Activated naive CD8-positive, alpha-beta T cell treated with anti-CD3 and anti-CD28 coated beads, Interleukin-2, amount 10 ng/mL, durations not matched to agents 7 days and 5 days (primary cell): Measurements from ENCODE around the gene GRID2. TPM values are rescaled to one million over a fixed set of nuclear protein-coding genes. Genes with fewer than 3 reads are reported as not detected.

Experiments
- ATAC-seq: fragments of 150-1000 bp; cut with Tn5 transposase; one replicate; pipeline ENCODE4 v1.10.0; 2021; ENCODE audit warnings: low read depth, moderate library complexity
- POLR2A ChIA-PET: fragments of 350-600 bp; sonication (Branson Sonifier 250); formaldehyde crosslinking; loops from one replicate; lab custom pipeline; 2021; ENCODE audit warnings: antibody characterized with exemption; lab: Charles Lee
- DNase-seq: peaks from one replicate; pipeline ENCODE4 v3.0.0; 2021
- H3K27ac Mint-ChIP-seq: one replicate; pipeline ENCODE4 v1.8.0; 2022; ENCODE audit warnings: mild to moderate bottlenecking, mixed read lengths
- H3K27me3 Mint-ChIP-seq: one replicate; pipeline ENCODE4 v1.8.0; 2022; ENCODE audit warnings: mild to moderate bottlenecking, moderate library complexity, mixed read lengths
- H3K36me3 Mint-ChIP-seq: one replicate; pipeline ENCODE4 v1.8.0; 2021; ENCODE audit warnings: mild to moderate bottlenecking, mixed read lengths
- H3K4me1 Mint-ChIP-seq: one replicate; pipeline ENCODE4 v1.8.0; 2021; ENCODE audit warnings: mixed read lengths
- H3K4me3 Mint-ChIP-seq: one replicate; pipeline ENCODE4 v1.8.0; 2022; ENCODE audit warnings: mild to moderate bottlenecking, moderate library complexity, mixed read lengths
- H3K9me3 Mint-ChIP-seq: one replicate; pipeline ENCODE4 v1.8.0; 2021; ENCODE audit warnings: mixed read lengths
- total RNA-seq, 2 experiments: library from RNA; stranded (reverse); gene quantifications; one replicate each; pipeline ENCODE4 v1.2.3, GENCODE V29; 2021

The GRID2 gene
- total RNA-seq, 2 experiments from 2014 or later = not detected

- POLR2A ChIA-PET = interaction anchor here (0.6 kb wide), 1 partner anchor 10 kb away, joined by 4 read pairs; no protein-coding TSS in a partner anchor
- no peak for ATAC-seq
- Mint-ChIP-seq H3K4me3 (no peak overlapping the region), H3K27ac (no peak overlapping the region), H3K36me3 (no peaks in the 10 kb centered on the region), H3K27me3 (no peaks in the 10 kb centered on the region), H3K4me1 (no peaks in the 10 kb centered on the region), H3K9me3 (peaks cover 2% of the 10 kb centered on the region)
- DNase-seq = no peak
Observed at GRCh38 chr4:93018243-93018642, 714.5 kb downstream of the GRID2 start.

- H3K36me3 Mint-ChIP-seq = no peaks in the 10 kb centered on the region
- POLR2A ChIA-PET = no interaction called here
Observed at GRCh38 chr4:93018806-93019205, 715.0 kb downstream of the GRID2 start.

DNA sequence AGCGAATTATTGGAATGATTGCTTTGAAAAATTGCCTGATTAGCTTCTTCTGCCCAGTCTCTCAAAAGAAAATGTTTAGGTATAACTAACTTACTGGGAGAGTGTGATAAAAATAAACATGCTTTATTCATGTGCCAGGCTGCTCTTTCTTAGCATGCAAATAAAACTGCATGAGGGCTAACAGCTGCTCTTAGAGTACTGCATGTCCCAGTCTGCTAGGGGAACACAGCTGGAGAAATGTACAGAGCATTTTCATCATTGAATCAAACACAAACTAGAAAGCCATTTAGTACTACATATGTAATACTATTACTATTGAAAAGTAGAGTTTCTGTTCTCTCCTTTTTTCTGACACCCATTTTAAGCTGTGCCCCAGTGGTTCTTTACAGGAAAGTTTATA lies 726.0 kb downstream of the GRID2 start:
- POLR2A ChIA-PET = no interaction called here
- no peaks in the 10 kb centered on the region for H3K27me3 Mint-ChIP-seq
- no peak overlapping the region for H3K27ac Mint-ChIP-seq
- ATAC-seq (no peak), DNase-seq (no peak)
- no peaks in the 10 kb centered on the region for H3K36me3 Mint-ChIP-seq
- no peaks in the 10 kb centered on the region for H3K4me1 Mint-ChIP-seq
- H3K4me3 Mint-ChIP-seq = no peak overlapping the region
- peaks cover 2% of the 10 kb centered on the region for H3K9me3 Mint-ChIP-seq

More at GRCh38 chr4:93018806-93019205, 715.0 kb downstream of the GRID2 start:
- Mint-ChIP-seq H3K9me3 (peaks cover 2% of the 10 kb centered on the region), H3K4me3 (no peak overlapping the region), H3K4me1 (no peaks in the 10 kb centered on the region), H3K27me3 (no peaks in the 10 kb centered on the region), H3K27ac (no peak overlapping the region)
- DNase-seq (no peak), ATAC-seq (no peak)

DNA sequence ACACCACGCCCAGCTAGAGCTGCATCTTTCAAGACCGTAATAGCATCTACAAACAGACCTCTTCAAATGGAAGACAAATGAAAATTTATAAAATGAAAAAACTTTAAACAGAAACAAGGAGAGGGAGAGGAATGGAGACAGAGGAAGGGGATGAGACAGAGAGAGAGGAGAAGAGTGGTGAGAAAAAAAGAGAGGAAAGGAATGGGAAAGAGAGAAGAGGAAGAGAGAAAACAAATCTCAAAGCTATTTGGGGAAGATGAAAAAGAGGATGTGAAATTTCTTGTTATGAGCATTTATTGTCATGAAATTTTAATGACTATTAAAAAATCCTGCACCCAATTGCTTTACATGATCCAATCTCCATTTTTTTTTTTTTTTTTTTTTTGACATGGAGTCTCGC lies 726.9 kb downstream of the GRID2 start:
- ATAC-seq = no peak
- no peak for DNase-seq
- Mint-ChIP-seq H3K9me3 (peaks cover 2% of the 10 kb centered on the region), H3K4me1 (no peaks in the 10 kb centered on the region), H3K27me3 (no peaks in the 10 kb centered on the region), H3K36me3 (no peaks in the 10 kb centered on the region), H3K4me3 (no peak overlapping the region), H3K27ac (no peak overlapping the region)
- POLR2A ChIA-PET = no interaction called here

- POLR2A ChIA-PET = no interaction called here
- no peaks in the 10 kb centered on the region for H3K27me3 Mint-ChIP-seq
- H3K4me1 Mint-ChIP-seq = no peaks in the 10 kb centered on the region
- H3K27ac Mint-ChIP-seq = no peak overlapping the region
- no peak overlapping the region for H3K4me3 Mint-ChIP-seq
- peaks cover 2% of the 10 kb centered on the region for H3K9me3 Mint-ChIP-seq
- no peaks in the 10 kb centered on the region for H3K36me3 Mint-ChIP-seq
- DNase-seq (no peak), ATAC-seq (no peak)
Observed at GRCh38 chr4:93031431-93032098, 727.8 kb downstream of the GRID2 start.

- no peaks in the 10 kb centered on the region for H3K27me3 Mint-ChIP-seq
- H3K4me3 Mint-ChIP-seq = no peak overlapping the region
- H3K36me3 Mint-ChIP-seq = no peaks in the 10 kb centered on the region
- H3K27ac Mint-ChIP-seq = no peak overlapping the region
- POLR2A ChIA-PET = no interaction called here
- DNase-seq = no peak
- H3K4me1 Mint-ChIP-seq = no peaks in the 10 kb centered on the region
- H3K9me3 Mint-ChIP-seq = peaks cover 8% of the 10 kb centered on the region
- ATAC-seq = no peak
Observed at GRCh38 chr4:93042746-93043145, 739.0 kb downstream of the GRID2 start.

DNA sequence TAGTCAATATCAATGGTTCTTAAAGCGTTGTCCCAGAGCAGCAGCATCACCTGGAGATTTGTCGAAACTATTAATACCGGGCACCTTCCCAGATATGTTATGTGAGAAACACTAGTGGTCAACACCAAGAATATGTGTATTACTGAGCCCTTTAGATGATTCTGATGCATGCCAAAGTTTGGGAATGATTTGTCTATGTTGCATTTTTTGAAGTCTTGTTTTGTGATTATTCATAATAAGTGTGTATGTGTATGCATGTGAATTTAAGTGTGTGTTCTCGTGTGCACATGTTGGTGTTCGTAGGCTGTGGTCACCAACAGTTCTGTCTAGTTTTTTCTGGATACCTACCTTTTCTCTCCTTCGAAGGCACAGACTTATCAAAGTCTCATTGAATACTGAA lies 749.4 kb downstream of the GRID2 start:
- H3K4me3 Mint-ChIP-seq = no peak overlapping the region
- H3K9me3 Mint-ChIP-seq = peaks cover 2% of the 10 kb centered on the region

GRCh38 chr4:93061826-93062225 lies 758.1 kb downstream of the GRID2 start:
- ATAC-seq (no peak), DNase-seq (no peak)
- POLR2A ChIA-PET = no interaction called here
- Mint-ChIP-seq H3K36me3 (no peaks in the 10 kb centered on the region), H3K4me3 (no peak overlapping the region), H3K27ac (no peak overlapping the region), H3K4me1 (no peaks in the 10 kb centered on the region), H3K9me3 (no peaks in the 10 kb centered on the region), H3K27me3 (no peaks in the 10 kb centered on the region)

More for the DNA sequence above, 749.4 kb downstream of the GRID2 start:
- Mint-ChIP-seq H3K27me3 (no peaks in the 10 kb centered on the region), H3K36me3 (no peaks in the 10 kb centered on the region), H3K27ac (no peak overlapping the region), H3K4me1 (no peaks in the 10 kb centered on the region)
- ATAC-seq (no peak), DNase-seq (no peak)
- POLR2A ChIA-PET = no interaction called here

- POLR2A ChIA-PET = no interaction called here
- Mint-ChIP-seq H3K9me3 (no peaks in the 10 kb centered on the region), H3K27ac (no peak overlapping the region), H3K4me3 (no peak overlapping the region), H3K36me3 (no peaks in the 10 kb centered on the region), H3K4me1 (no peaks in the 10 kb centered on the region), H3K27me3 (no peaks in the 10 kb centered on the region)
- DNase-seq = no peak
- no peak for ATAC-seq
Observed at GRCh38 chr4:93063325-93063724, 759.6 kb downstream of the GRID2 start.

DNA sequence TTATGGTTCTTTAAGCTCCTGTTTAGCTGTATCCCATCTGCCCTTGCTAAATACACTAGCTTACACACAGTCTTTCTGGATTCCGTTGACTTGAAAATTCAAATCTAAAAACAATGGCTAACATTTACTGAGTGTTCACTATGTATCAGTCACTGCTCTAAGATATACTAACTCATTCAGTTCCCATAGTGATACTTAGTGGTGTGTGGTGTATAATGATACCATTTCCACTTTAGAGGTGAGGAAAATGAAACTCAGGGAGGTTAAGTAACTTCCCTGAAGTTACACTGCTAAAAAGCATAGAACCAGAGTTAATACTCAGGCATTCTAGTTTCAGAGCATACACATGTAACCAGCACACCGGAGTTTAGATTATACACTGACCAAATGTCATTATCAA lies 762.0 kb downstream of the GRID2 start:
- no peak for ATAC-seq

GRCh38 chr4:93066749-93067148 lies 763.0 kb downstream of the GRID2 start:
- Mint-ChIP-seq H3K4me3 (no peak overlapping the region), H3K36me3 (no peaks in the 10 kb centered on the region), H3K9me3 (no peaks in the 10 kb centered on the region), H3K4me1 (no peaks in the 10 kb centered on the region), H3K27ac (no peak overlapping the region), H3K27me3 (no peaks in the 10 kb centered on the region)
- DNase-seq (no peak), ATAC-seq (no peak)
- POLR2A ChIA-PET = no interaction called here

More for the DNA sequence above, 762.0 kb downstream of the GRID2 start:
- no peaks in the 10 kb centered on the region for H3K4me1 Mint-ChIP-seq
- H3K36me3 Mint-ChIP-seq = no peaks in the 10 kb centered on the region
- DNase-seq = no peak
- H3K4me3 Mint-ChIP-seq = no peak overlapping the region
- H3K27me3 Mint-ChIP-seq = no peaks in the 10 kb centered on the region
- POLR2A ChIA-PET = no interaction called here
- H3K27ac Mint-ChIP-seq = no peak overlapping the region
- H3K9me3 Mint-ChIP-seq = no peaks in the 10 kb centered on the region

GRCh38 chr4:93072292-93072691 lies 768.5 kb downstream of the GRID2 start:
- POLR2A ChIA-PET = no interaction called here
- Mint-ChIP-seq H3K27ac (no peak overlapping the region), H3K4me1 (no peaks in the 10 kb centered on the region), H3K4me3 (no peak overlapping the region), H3K27me3 (no peaks in the 10 kb centered on the region), H3K9me3 (no peaks in the 10 kb centered on the region), H3K36me3 (no peaks in the 10 kb centered on the region)
- ATAC-seq (no peak), DNase-seq (no peak)

DNA sequence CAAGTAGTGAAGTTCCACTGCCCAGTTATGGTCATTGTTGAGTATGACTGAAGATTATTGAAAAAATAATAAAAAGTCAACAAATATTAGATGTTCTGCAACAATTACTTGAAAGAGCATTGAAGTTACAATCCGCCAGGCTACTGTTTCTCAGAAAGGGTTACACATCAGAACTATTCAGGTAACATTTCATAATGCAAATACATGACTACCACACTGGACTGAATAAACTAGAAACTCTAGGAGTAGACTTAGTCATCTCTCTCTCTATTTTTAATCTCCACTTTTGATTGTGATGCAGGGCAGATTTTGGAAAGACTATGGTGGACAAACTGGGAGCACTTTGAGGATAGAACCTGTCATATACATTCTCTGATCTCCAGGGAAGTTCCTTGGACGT lies 776.5 kb downstream of the GRID2 start:
- Mint-ChIP-seq H3K36me3 (no peaks in the 10 kb centered on the region), H3K4me1 (no peaks in the 10 kb centered on the region), H3K9me3 (peaks cover 1% of the 10 kb centered on the region), H3K27ac (no peak overlapping the region), H3K27me3 (no peaks in the 10 kb centered on the region), H3K4me3 (no peak overlapping the region)
- no peak for ATAC-seq
- DNase-seq = no peak
- POLR2A ChIA-PET = no interaction called here

DNA sequence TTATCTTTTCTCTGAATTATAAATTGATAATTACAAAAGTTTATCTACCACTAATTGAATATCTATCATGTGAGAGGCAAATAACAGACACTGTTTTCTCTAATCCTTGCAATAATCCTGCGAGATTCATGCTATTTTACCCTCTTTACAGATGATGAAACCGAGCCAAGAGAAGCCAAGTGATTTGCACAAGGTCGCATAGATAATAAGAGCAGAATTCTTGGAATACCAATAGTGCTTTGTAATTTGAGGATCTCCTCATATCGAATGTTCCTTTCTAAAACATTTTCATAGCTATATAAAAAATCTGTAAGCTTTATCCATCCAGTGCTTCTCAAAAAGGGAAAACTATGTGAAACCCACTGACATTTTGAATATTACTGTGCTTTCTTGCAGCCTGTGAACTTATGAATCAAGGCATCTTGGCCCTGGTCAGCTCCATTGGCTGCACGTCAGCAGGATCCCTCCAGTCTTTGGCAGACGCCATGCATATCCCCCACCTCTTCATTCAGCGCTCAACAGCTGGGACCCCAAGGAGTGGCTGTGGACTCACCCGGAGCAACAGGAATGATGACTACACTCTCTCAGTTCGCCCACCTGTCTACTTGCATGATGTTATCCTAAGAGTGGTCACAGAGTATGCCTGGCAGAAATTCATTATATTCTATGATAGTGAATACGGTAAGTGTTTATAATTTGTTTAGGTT lies 781.0 kb downstream of the GRID2 start:
- H3K27ac Mint-ChIP-seq = no peak overlapping the region
- H3K4me1 Mint-ChIP-seq = no peaks in the 10 kb centered on the region
- POLR2A ChIA-PET = no interaction called here
- H3K27me3 Mint-ChIP-seq = no peaks in the 10 kb centered on the region
- no peaks in the 10 kb centered on the region for H3K9me3 Mint-ChIP-seq
- no peak overlapping the region for H3K4me3 Mint-ChIP-seq
- no peak for DNase-seq
- no peaks in the 10 kb centered on the region for H3K36me3 Mint-ChIP-seq
- no peak for ATAC-seq
